HepG2 (cell line): ENCODE data around the gene NELFB. TPM values are rescaled to one million over a fixed set of nuclear protein-coding genes. Genes with fewer than 3 reads are reported as not detected.

Source experiments
- CBX1 ChIP-seq: IDR thresholded peaks from one replicate; pipeline ENCODE4 v1.6.1; 2016; ENCODE audit warnings: antibody characterized with exemption, low read depth
- CEBPB ChIP-seq: IDR thresholded peaks from 2 replicates; pipeline ENCODE4 v1.6.1; 2011; ENCODE audit warnings: low read depth, low read length, improper control_type of control experiment, borderline replicate concordance
- FOXC1 ChIP-seq: sonication (generic); formaldehyde crosslinking; IDR thresholded peaks from 2 replicates; pipeline ENCODE4 v1.8.0; 2022; ENCODE audit warnings: mild to moderate bottlenecking, missing genetic modification reagents, borderline replicate concordance
- HOXD1 ChIP-seq: sonication (generic); formaldehyde crosslinking; IDR thresholded peaks from 2 replicates; pipeline ENCODE4 v1.5.0; 2020; ENCODE audit warnings: missing genetic modification reagents
- KDM2A ChIP-seq: sonication (generic); formaldehyde crosslinking; IDR thresholded peaks from 2 replicates; pipeline ENCODE4 v1.4.0; 2020; ENCODE audit warnings: low read depth, missing genetic modification reagents, borderline replicate concordance
- KLF13 ChIP-seq: sonication (generic); formaldehyde crosslinking; IDR thresholded peaks from 2 replicates; pipeline ENCODE4 v1.4.0; 2020; ENCODE audit warnings: mild to moderate bottlenecking, missing genetic modification reagents
- NFRKB ChIP-seq: fragments of 450-650 bp; IDR thresholded peaks from 2 replicates; pipeline ENCODE4 v1.6.1; 2017
- RBM39 ChIP-seq: fragments of 200-400 bp; formaldehyde crosslinking; IDR thresholded peaks from one replicate; pipeline ENCODE4 v1.6.1; 2018; ENCODE audit warnings: antibody characterized with exemption, mild to moderate bottlenecking, low read depth, low read length; ENCODE audit not compliant: poor library complexity, severe bottlenecking
- SALL1 ChIP-seq: sonication (generic); formaldehyde crosslinking; IDR thresholded peaks from 2 replicates; pipeline ENCODE4 v1.8.0; 2022; ENCODE audit warnings: mild to moderate bottlenecking, missing genetic modification reagents
- SMAD3 ChIP-seq: sonication (generic); formaldehyde crosslinking; IDR thresholded peaks from 2 replicates; pipeline ENCODE4 v1.4.0; 2020; ENCODE audit warnings: missing genetic modification reagents
- SMAD9 ChIP-seq: sonication (generic); formaldehyde crosslinking; IDR thresholded peaks from 2 replicates; pipeline ENCODE4 v1.5.1; 2020; ENCODE audit warnings: mild to moderate bottlenecking, missing genetic modification reagents
- U2AF1 ChIP-seq: fragments of 200-400 bp; formaldehyde crosslinking; optimal IDR thresholded peaks from 2 replicates; pipeline ENCODE3; 2017; ENCODE audit warnings: mild to moderate bottlenecking, low read depth, low read length
- ZBTB10 ChIP-seq: sonication (generic); formaldehyde crosslinking; IDR thresholded peaks from 2 replicates; pipeline ENCODE4 v1.4.0; 2020; ENCODE audit warnings: missing genetic modification reagents, borderline replicate concordance
- ZNF274 ChIP-seq: sonication (generic); formaldehyde crosslinking; IDR thresholded peaks from 2 replicates; pipeline ENCODE4 v1.5.1; 2020; ENCODE audit warnings: mild to moderate bottlenecking, missing genetic modification reagents
- ZNF280B ChIP-seq: sonication (generic); formaldehyde crosslinking; IDR thresholded peaks from 2 replicates; pipeline ENCODE4 v1.5.0; 2020; ENCODE audit warnings: missing genetic modification reagents, mild to moderate bottlenecking, borderline replicate concordance
- ZNF317 ChIP-seq: sonication (generic); formaldehyde crosslinking; IDR thresholded peaks from 2 replicates; pipeline ENCODE4 v1.5.0; 2020; ENCODE audit warnings: mild to moderate bottlenecking, missing genetic modification reagents
- ZNF354B ChIP-seq: sonication (generic); formaldehyde crosslinking; IDR thresholded peaks from 2 replicates; pipeline ENCODE4 v1.8.0; 2022; ENCODE audit warnings: mild to moderate bottlenecking, missing genetic modification reagents
- ZNF558 ChIP-seq: sonication (generic); formaldehyde crosslinking; IDR thresholded peaks from 2 replicates; pipeline ENCODE4 v1.9.0; 2022; ENCODE audit warnings: mild to moderate bottlenecking, missing genetic modification reagents, borderline replicate concordance
- ZNF562 ChIP-seq: sonication (generic); formaldehyde crosslinking; IDR thresholded peaks from 2 replicates; pipeline ENCODE4 v1.8.0; 2022; ENCODE audit warnings: missing genetic modification reagents, borderline replicate concordance
- ZNF800 ChIP-seq: sonication (generic); formaldehyde crosslinking; IDR thresholded peaks from 2 replicates; pipeline ENCODE4 v1.4.0; 2020; ENCODE audit warnings: missing genetic modification reagents
- ZNF816 ChIP-seq: sonication (generic); formaldehyde crosslinking; IDR thresholded peaks from 2 replicates; pipeline ENCODE4 v1.8.0; 2022; ENCODE audit warnings: missing genetic modification reagents, mild to moderate bottlenecking, borderline replicate concordance
- polyA plus RNA-seq, 8 experiments: library from polyadenylated mRNA; depleted of rRNA in 3 of 8; stranded (reverse) in 7 of 8; unstranded in 1 of 8; fragments of >200 nt; fragmentation: Illumina TruSeq in 4 of 8; extraction: Trizol in 4 of 8; gene quantifications; 2 replicates each; pipeline versions ENCODE4 v1.2.1 to v1.2.3, GENCODE V29; 2011 to 2016; ENCODE audit warnings: low read depth in 4 of 8, missing spikeins in 1 of 8, mixed read lengths in 1 of 8; ENCODE audit not compliant: insufficient read depth in 1 of 8
- total RNA-seq, 5 experiments: library from RNA; depleted of rRNA; stranded (reverse); fragments of >200 nt; fragmentation: Illumina TruSeq; extraction: Trizol; gene quantifications; 2 replicates each; pipeline ENCODE4 v1.2.3, GENCODE V29; 2016; ENCODE audit warnings: low read depth in 1 of 5

The NELFB gene
- total and polyA plus RNA-seq, 2 of the 13 experiments (the other 11 are each of a cell fraction or from before 2014, with no cell fraction given), result 26.5 to 45.8 TPM

GRCh38 chr9:137217276-137218211 lies 37.6 kb upstream of the NELFB start (continued):
- TF ChIP-seq ZNF558 (CRISPR knock-in tag) (0 out of 2 replicates have a peak, but pooled peaks have one; percentile 17), NFRKB (no peak), HOXD1 (CRISPR knock-in tag) (no peak; the same call in 1 of the 2 replicates), ZNF354B (no peak), SMAD3 (CRISPR knock-in tag) (no peak), SALL1 (CRISPR knock-in tag) (no peak; the same call in 1 of the 2 replicates), CBX1 (no peak), RBM39 (no peak), ZNF800 (CRISPR knock-in tag) (peak; percentile 72), FOXC1 (CRISPR knock-in tag) (0 out of 2 replicates have a peak, but pooled peaks have one; percentile 57), ZNF562 (no peak), ZBTB10 (CRISPR knock-in tag) (no peak), KDM2A (CRISPR knock-in tag) (peak; percentile 49), ZNF816 (CRISPR knock-in tag) (no peak), ZNF280B (CRISPR knock-in tag) (0 out of 2 replicates have a peak, but pooled peaks have one; percentile 13), U2AF1 (no peak), KLF13 (CRISPR knock-in tag) (peak; percentile 34; the same call in 1 of the 2 replicates), SMAD9 (CRISPR knock-in tag) (no peak), ZNF274 (CRISPR knock-in tag) (peak; percentile 46; the same call in 1 of the 2 replicates), ZNF317 (no peak), CEBPB (no peak)
